HG03196 (cell line): ENCODE data around the gene ZNF385D.

Experiments used
- ATAC-seq: cut with Tn5 transposase; IDR thresholded peaks from one replicate; pipeline ENCODE4 v1.9.1; 2021; ENCODE audit not compliant: unreplicated experiment

The ZNF385D gene

DNA sequence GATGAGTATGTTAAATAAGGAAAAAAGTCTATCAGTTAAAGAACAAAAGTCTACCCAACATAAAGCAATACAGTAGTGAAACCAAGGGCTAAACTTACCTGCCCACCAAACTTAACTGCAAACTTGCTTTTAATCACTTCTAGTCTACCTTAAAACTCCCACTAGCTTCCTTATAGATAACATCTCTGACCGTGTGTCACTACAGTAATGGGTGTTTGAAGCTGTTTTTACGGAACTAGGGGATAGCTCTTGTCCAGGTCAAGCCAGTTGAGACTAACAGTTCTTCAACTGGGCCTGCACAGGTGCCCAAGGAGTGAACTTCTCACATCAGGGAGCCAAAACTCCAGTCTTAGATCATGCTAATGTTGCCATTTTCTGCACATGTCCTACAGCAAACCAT lies 132.3 kb downstream of the ZNF385D start:
- ATAC-seq, result no peak

DNA sequence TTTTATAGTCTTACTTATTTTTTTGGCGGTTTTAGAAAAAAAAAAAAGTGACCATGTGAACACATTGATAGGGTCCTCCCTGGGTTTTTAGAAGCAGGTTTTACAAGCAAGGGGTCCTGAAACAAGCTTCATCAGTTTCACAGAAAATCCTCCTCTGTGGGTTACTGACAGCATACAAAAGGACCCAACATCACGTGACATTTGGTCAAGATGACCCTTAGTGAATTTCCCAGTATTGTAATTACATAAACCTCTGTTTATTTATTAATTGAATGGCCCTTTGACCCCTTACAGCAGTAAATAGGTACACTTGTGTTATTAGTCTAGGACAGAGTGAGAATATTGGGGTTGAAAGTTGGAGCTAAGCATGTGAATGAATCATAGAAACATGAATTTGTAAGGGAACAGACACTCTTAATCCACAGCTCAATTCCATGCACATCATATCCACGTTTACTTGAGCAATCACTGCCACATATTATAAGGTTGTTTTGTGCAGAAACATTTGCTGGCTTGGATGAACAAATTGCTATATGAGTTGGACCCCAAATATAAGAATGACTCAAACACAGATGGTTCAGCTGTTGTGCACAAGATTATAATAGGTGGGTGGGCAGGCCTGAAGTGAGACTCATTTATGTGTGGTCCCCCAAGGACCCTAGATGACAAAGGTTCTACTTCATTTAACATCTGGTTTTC lies 137.5 kb downstream of the ZNF385D start:
- no peak for ATAC-seq

DNA sequence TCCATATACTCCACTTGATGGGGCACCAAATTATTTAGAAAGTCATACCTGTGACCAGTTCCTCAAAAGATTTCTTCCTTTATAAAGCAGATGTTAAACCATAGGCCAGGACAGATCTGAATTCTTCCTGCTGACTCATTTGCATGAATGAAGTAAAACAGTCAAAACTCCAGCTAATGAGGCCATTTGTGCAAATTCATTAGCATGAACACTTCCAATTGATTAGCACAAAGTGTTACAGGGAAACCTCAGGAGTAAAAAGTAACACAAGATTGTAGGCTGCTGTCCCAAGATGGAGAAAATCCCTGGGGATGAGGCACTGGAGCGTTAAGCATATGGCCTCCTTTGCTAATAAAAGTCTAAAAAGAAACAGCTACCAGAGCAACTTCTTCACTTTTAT lies 149.8 kb downstream of the ZNF385D start:
- no peak for ATAC-seq

DNA sequence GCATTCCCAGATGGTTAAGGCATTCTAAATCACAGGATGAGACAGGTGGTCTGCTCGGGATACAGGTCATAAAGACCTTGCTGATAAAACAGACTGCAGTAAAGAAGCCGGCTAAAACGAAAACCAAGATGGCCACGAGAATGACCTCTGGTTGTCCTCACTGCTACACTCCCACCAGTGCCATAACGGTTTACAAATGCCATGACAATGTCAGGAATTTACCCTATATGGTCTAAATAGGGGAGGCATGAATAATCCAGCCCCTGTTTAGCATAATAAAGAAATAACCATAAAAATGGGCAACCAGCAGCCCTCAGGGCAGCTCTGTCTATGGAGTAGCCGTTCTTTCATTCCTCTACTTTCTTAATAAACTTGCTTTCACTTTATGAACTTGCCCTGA lies 151.1 kb downstream of the ZNF385D start:
- no peak for ATAC-seq

DNA sequence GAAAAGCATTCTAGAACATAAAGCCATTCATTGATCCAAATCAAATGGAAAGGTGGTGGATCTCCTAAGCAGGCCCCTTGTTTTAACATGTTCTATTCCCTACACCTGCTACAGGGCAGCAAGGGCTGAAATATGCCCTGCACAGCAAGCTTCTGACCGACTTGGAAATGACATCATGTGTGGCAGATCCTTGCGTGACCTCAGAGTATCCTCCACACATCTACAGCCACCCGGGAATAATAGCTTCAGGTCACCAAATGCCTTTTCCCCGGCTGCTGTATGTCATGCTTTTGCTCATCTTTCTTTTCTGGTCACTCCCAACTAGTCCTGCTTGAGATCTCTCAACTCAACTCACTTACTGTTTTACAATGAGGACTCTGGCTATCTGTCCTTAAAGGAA lies 158.2 kb downstream of the ZNF385D start:
- ATAC-seq, result no peak

DNA sequence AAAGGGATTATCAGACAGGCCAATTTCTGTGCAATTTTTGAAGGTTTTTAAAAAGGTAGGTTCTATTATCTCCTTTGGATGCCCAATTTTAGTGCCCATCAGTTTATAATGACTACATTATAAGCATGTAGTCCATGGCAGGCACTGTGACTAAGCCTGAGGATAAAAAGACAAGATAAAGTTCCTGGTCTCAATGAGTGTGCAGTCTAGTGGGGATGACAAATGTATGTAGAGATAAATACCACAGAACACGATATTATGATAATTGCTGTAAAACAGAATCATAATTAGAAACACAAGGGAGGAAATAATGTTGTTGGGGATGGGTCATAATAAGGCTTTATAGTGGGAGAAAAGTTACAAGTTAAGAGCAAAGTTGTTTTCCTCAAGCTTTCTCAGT lies 163.1 kb downstream of the ZNF385D start:
- no peak for ATAC-seq

DNA sequence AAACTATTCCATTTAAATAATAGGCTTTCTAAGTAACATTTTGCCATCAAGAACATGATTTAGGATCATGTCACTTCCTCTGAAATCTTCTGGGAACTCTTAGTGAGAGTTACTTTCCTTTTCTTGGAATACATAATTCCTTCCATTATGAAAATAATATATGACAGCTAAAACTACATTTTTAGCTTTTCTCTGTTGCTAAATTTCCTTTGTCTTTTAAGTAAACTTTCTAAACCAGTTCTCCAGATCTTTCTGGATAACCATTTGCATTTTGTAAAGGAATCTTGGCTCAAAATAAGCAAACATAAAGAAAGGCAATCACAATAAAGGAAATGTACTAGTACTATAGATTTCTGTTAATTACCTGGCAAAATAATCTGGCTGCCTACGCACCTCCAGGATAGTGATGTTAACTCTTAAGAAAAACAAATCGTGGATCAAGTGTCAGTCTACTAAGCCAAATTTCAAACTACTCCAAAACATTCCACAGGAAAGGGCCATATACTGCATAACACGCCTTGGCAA lies 165.7 kb downstream of the ZNF385D start:
- no peak for ATAC-seq

DNA sequence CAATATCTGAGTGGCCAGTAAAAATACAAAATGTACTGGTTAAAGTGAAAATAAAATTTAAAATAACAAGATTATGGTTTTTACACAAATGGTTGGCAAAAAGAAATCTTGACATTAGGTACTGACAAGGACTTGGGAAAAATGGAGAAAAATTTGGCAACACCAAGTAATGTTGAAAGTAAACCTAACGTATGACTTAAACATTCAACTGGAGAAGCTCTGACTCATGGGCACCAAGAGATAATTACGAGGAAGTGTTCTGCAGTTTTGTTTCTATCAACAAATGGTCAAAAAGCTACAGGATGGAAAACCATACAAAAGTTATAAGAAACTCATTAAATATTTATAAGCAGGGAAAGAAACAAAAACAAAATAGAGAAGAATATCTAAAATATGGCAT lies 177.7 kb downstream of the ZNF385D start:
- ATAC-seq, result no peak

DNA sequence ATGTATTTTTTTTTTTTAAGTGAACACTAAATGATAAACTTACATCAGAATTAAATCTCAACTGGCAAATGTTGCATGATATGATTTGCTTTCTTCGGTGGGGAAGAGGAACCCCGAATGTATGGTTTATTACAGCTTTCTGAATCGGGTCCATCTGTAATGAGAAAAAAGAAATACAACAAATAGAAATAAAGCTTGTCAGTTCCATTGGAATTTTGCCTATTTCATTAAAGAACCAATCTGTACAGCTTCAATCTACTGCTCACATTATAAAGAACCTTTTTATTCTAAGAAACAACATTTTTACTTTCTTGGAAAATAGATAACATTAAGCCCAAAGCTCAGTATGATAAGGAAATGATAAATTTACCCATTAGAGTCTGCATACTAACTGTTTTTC lies 186.5 kb downstream of the ZNF385D start:
- no peak for ATAC-seq

DNA sequence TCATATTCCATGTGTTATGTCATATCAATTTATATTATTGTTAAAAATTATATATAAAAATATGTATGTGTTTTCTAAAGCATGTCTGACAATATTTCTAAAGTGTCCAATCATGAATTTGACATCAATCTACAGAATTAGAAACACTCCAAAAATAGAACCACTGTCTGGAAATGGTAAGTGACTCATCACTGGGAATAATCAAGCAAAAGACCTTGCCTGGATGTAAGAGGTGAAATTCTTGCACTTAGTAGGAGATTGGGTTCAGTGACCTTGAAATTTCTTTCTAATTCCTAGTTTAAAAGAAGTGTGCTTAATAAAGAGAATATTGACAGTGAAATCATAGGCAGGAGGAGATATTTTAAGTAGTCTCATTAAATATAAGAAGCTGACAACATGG lies 188.8 kb downstream of the ZNF385D start:
- no peak for ATAC-seq

DNA sequence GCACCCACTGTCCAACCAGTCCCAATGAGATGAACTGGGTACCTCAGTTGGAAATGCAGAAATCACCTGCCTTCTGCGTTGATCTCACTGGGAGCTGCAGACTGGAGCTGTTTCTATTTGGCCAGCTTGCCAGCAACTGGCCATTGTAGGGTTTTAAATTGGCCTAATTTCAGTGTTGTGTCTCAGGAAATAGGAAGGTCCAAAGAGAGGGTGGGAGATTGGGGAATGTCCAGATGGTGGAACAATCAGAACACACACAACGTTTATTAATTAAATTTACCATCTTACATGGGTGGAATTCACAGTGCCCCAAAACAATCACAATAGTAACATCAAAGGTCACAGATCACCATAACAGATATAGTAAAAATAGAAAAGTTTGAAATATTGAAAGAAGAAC lies 189.5 kb downstream of the ZNF385D start:
- no peak for ATAC-seq

DNA sequence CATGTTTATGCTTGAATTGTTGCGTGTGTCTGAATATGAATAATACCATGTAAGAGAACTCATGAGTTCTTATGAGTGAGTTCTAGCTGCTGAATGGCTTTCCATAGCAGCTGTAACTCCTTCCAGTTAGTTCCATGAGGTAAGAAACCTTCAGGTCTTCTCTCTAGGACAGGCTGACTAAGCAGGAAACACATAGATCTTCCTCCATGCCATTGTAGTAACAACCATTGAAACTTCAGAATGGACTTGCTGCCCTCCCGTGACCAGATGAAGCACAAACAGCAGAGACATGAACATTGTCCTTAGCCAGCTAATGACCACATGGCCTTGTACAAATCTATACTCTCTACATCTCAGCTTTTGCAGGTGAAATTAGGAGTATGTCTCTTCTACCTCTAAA lies 200.0 kb downstream of the ZNF385D start:
- ATAC-seq, result no peak

DNA sequence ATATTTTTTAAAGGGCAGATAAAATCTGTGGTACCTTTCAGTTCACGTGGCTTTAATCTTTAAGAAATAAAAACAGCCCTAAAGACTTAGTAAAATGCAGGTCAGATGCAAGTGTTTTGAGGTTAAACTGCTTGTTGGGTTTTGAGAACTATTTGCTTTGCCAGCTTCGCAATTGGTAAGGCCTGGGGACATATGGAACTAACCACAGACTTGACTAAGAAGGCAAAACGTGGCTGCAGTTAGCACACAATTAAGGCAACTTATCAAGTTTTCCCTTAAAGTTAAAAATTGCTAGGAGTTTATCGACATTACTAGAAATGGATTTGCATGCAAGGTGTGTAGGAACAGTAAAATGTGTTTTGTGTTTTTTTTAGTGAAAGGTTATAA lies 206.9 kb downstream of the ZNF385D start:
- no peak for ATAC-seq

DNA sequence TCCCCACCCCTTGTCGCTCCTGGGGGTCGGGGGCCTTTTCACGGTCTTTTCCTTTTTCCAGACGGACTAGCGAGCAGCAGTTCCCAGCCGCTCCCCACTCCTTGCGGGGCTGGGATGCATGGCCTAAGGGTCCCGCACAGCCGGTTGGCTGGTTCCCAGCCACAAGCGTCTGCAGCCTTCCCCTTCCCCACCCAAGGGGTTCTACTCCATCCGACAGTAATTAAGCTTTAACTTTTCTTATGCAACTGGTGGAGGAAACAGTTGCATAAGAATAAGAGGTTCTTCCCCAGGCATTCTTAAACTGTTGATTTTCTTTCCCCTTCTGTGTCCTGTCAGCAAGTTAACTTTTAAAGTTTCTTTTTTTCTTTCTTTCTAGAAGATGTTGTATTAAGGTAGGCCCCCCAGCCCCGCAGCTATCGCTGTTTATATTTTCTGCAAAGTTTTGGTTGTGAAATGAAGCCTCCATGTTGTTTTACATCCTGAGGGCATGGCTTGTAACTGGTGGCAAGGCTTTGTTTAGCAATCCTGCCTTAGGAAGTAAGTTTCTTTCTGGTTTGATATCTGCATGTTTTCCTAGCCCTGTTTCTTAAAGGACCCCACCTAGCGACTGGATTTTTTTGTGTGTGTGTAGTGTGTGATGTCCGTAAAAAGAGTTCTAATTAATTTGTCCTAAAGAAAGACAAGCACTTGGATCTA lies 207.5 kb downstream of the ZNF385D start:
- no peak for ATAC-seq

DNA sequence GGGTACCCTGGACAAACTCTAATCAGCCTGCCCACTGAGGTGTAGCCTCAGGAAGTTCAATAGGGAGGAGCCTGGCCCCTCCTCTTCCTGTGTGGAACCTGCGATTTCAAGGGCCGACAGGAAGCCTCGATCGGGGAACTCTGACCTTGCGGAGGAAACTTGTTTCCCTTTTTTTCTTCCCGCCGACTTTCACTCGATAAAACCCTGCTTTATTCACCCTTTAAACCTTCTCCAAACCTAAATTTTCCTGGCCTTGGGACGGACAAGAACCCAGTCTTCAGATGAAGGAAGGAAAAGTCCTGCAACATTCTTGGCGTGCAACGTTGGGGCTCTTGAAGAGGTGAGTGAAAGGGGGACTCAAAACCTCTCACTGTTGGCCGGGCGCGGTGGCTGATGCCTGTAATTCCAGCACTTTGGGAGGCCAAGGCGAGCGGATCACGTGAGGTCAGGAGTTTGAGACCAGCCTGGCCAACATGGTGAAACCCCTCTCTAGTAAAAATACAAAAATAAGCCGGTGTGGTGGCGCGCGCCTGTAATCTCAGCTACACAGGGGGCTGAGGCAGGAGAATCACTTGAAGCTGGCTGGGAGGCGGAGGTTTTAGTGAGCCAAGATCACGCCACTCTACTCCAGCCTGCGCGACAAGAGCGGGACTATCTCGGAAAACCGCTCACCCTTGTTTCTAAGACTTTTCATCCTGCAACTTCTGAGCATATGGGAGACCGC lies 208.2 kb downstream of the ZNF385D start:
- no peak for ATAC-seq

DNA sequence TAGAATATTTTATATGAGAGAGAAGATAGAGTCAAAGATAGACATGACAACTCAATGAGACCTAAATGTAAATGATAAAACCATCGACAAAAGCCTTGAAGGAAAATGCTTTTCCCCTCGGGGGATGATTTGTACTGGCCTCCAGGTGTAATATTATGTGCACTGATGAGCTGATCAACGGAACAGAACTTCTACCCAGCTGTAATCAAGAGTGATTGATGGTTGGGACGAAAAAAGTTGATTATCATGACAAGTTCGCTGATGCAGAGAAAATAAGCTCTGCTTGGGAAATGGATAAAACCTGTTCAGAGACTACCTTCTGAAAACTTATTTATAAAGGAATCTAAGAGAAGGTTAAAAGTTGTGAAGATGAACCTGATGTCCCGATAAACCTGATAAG lies 210.7 kb downstream of the ZNF385D start:
- no peak for ATAC-seq

DNA sequence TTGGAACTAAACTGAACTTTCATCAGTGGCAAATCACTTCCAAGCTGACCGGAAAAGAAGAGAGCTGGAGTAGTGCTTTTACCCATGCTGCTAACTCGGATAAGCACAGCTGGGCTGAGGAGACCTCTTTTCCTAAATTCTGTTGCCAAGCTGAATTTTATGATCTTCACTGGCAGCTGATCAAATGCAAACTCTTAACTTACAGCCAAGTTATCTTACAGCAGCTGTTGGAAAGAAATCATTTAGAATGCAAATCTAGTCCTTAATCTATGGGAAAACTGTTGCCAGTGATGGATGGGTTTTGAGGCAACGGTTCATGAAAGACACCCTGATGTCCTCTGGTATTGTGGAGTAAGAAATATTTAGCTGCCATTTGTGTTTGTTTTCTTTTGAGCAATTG lies 216.5 kb downstream of the ZNF385D start:
- no peak for ATAC-seq

DNA sequence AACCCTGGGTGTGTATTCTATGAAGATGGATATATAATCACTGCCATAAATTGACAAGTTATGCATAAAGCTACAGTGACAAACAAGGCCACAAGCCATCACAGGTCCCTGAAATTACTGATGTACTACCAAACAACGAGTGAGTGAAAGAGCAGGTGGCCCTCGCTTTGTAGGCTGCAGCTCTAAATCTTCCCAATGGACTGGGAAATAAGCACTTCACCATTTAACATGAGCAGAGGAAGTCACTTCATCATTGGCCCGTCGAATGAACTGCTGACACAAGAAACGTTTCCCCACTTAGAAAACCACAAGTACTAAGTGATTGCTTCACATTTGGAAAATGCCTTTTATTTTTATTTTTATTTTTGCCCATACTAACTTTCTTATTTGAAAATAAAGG lies 218.0 kb downstream of the ZNF385D start:
- ATAC-seq, result no peak

DNA sequence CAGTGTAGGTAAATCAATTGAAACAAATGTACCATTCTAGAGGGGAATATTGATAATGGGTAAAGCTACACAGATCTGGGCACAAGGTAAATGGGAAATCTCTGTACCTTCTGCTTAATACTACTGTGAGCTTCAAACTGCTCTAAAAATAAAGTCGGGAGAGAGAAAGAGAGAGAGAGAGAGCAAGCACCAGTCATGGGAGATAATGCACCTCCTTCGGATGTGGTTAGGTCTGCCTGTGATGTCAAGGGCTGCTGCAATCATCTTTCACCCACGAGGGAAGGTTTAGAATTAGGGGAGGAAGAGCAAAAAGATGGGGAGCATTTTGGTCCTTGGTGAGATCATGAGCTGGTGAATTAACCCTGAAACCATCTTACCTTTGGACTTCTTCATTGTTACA lies 219.1 kb downstream of the ZNF385D start:
- no peak for ATAC-seq

DNA sequence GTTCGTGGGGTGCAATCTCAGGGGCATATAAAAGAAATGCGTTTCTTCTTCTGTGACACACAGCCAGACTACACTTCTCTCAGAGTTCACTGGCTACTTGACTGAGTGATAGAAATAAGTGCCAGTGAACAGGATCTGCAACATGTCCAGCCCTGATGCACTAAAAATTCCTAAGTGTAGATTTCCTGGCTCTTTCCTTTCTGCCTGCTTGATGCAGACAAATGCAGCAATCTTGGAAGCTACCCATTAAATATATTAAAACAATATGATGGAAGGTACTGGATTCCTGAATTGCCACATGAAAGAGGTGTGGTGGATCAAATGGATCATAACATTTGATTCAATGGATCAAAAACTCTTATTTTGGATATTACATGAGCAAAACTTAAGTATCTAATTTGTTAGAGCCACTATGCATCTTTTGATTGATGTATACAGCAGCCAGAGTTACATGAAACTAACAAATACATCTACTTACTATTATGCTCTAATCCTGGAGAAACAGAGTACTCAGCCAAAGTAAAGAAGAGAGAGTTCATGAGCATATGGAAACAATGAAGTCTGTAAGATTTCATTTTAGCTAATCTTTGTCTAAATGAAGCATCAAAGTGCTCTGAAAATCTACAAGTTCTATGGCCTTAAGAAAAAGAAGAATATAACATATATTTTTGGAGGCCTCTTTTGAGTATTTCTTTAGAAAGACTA lies 222.6 kb downstream of the ZNF385D start:
- ATAC-seq, result no peak

DNA sequence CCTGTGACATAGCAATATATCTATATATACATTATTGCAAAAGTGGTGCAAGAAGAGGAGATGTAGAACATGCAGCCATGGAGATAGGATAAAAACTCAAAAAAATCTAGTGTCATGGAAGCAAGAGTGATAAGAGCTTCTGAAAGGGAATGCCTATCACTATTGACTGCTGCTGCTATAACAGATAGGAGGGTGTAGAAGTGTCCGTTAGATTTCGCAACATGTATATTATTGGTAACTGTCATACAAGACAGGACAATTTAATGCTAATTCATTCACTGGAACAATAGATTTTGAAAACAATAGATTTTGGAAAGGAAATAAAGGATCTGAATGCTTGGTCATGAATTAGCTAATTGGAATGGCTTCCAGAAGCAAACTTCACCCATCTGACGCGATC lies 224.5 kb downstream of the ZNF385D start:
- ATAC-seq, result no peak
